OCI-LY7 (cell line): ENCODE results near the gene SFXN5.

Experiments used
- EZH2phosphoT487 ChIP-seq: fragments of 200-600 bp; sonication (generic); IDR thresholded peaks from 2 replicates; pipeline ENCODE4 v1.6.1; 2018; ENCODE audit warnings: low read depth, borderline replicate concordance, mild to moderate bottlenecking, mixed run types, antibody characterized with exemption, low read length, moderate library complexity, mixed read lengths
- TF ChIP-seq, protein P1 (sequence below): fragments of 200-600 bp; sonication (generic); conservative IDR thresholded peaks from 2 replicates; pipeline ENCODE4 v1.5.1; 2014; ENCODE audit warnings: mild to moderate bottlenecking, antibody characterized with exemption, low read length, moderate library complexity, mixed read lengths

DNA sequence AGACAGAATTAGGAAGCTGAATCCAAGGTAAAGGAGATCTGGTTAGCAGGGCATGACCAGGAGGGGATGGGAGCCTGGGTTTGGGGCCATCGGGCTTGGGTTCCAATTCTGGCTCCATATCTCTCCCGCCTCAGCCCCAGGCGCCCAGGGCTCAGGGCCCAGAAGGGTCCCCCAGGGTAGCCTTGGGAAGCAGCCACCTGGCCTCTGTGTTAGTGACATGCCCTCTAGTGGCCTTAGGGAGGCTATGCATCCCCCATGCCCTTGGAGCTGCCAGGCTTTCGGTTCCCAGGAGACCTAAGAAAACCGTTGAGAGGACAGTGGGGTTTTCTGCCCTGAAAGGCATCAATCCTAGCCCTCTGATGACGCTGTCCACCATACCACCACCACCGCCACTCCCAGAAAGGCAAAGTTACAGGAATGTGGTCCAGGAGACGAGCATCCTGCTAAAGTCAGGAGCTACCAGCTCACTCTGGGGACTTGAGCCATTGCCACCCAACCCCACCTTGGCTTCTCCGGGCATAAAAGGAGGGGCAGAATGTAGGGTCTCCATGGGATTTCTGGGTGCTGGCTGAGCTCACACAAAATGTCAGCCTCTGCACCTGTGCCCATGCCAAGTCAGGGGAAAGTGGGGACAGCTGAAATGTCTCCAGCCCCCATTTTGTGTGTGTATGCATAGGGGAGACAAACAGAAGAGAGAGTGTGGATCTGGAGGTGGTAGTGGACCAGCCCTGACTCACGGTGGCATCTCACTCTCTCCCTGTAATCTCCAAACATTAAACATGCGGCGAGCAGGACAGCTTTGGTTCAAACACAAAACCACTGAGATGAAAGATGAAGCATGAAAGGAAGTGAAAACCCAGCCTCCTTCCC lies 97.7 kb downstream of the SFXN5 start:
- TF ChIP-seq, protein P1, sequence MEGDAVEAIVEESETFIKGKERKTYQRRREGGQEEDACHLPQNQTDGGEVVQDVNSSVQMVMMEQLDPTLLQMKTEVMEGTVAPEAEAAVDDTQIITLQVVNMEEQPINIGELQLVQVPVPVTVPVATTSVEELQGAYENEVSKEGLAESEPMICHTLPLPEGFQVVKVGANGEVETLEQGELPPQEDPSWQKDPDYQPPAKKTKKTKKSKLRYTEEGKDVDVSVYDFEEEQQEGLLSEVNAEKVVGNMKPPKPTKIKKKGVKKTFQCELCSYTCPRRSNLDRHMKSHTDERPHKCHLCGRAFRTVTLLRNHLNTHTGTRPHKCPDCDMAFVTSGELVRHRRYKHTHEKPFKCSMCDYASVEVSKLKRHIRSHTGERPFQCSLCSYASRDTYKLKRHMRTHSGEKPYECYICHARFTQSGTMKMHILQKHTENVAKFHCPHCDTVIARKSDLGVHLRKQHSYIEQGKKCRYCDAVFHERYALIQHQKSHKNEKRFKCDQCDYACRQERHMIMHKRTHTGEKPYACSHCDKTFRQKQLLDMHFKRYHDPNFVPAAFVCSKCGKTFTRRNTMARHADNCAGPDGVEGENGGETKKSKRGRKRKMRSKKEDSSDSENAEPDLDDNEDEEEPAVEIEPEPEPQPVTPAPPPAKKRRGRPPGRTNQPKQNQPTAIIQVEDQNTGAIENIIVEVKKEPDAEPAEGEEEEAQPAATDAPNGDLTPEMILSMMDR = peak; percentile 87
- no peak for TF ChIP-seq EZH2phosphoT487
